HG02938 (cell line): ENCODE measurements around the gene COX20.
"Not testable (repeated sequence)": the region's sequence is repeated elsewhere in the genome, so short reads cannot be mapped to it uniquely, and the experiment has no call there.

Experiments
- ATAC-seq: cut with Tn5 transposase; IDR thresholded peaks from one replicate; pipeline ENCODE4 v1.9.1; 2021; ENCODE audit warnings: mild to moderate bottlenecking, moderate library complexity; ENCODE audit not compliant: unreplicated experiment

Gene COX20

DNA sequence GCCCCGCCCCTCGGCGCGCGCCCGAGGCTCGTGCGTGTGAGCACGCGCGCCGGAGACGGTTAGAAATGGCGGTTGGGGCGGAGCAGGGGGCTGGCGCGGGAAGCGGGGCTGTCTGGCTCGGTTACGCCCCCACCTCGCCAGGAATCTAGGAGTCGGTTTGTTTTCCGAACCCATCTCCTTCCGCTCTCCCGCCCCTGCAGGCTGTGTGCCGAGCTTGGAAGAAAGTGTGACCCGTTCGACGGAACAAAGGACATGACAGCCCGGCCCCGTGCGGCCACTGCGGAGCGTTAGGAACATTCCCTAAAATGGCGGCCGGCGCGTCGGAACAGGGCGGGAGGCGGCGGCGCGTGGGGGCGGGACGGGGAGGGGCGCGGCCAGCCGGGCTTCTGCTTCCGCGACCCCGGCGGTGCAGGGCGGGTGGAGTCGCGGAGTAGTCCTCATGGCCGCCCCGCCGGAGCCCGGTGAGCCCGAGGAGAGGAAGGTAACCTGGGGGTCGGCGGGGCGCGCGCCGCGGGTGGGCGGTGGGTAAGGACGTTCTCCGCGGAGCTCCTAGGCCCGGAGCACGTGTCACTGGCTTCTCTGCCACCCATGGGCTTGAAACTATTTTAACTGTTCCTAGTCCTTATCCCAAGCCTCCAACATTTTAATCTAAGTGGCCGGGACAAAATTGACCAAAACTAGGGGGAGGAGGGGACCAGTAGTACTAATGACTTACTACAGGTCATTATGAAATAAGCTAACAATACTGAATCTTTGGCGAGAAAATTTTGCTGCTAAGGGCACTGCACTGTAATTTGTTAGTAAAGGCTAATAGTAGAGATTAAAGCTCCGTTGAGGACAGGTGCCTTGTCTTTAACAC is at the start of gene COX20:
TSS of gene COX20 (plus strand) at position 383 of the 859 bp plus-strand sequence. CDS start at position 440, 57 bp downstream.
- peak; percentile 51 for ATAC-seq

GRCh38 chr1:244788493-244789275 is 46.8 kb upstream of the COX20 start:
- ATAC-seq = no peak

DNA sequence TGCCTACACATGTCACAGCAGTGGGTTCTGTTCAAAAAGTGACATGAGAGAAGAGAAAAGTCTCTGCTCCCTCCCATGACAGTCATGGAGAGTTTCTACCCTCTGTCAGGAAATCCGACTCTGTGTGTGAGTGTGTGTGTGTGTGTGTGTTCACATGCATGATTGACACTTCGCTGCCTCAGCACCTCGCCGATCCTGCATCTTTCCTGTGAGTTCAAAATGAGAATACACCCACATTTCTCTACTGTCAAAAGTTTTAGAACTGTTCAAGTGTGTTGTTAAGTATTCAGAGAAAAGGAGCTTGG is 46.2 kb upstream of the COX20 start:
- no peak for ATAC-seq

DNA sequence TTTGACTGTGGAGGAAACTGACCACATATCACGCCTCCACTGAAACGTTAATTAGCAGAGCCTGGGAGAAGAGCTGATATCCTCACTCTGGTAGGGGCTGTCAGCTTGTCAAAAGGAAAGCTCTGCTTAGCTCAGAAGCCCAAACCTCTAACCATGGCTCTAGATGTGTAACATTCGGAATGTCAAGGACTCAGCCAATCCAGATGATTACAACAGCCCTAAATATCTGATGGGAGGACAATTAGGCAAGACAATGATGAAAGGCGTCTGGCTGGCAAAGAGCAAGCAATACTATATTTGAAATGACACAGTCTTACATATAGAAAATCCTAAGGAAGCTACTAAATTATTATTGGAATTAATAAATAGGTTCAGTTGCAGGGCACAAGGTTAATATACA is 45.7 kb upstream of the COX20 start:
- no peak for ATAC-seq

GRCh38 chr1:244791061-244791460 is 44.4 kb upstream of the COX20 start:
- no peak for ATAC-seq

DNA sequence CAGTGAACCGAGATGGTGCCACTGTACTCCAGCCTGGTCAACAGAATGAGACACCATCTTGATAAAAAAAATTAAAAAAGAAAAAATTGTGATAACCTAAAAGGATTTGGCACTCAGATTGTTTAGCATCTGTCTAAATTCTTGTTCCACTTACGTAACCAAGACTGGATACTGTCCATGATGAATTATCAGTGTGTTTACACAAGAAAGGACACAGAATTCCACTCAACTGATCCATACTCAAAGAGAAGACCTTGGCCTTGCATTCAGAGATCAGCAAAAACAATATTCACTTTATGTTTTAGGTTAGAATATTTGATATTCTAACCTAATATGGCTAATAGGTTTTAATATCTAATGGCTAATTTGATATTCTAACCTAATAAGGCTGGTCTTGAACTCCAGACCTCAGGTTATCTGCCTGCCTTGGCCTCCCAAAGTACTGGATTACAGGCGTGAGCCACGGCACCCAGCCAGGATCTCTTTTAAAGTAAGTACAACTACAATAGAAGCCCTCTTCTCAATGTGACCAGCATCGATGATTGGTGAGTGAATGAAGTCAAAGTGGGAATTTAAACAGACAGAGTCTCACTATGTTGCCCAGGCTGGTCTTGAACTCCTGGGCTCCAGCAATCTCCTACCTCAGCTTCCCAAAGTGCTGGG is 43.1 kb upstream of the COX20 start:
- ATAC-seq = no peak

- no peak for ATAC-seq
These were observed 41.4 kb upstream of the COX20 start for GRCh38 chr1:244794071-244794470.

GRCh38 chr1:244794516-244794915 is 40.9 kb upstream of the COX20 start:
- ATAC-seq = not testable (repeated sequence)

GRCh38 chr1:244796719-244797406 is 38.6 kb upstream of the COX20 start:
- ATAC-seq = no peak

DNA sequence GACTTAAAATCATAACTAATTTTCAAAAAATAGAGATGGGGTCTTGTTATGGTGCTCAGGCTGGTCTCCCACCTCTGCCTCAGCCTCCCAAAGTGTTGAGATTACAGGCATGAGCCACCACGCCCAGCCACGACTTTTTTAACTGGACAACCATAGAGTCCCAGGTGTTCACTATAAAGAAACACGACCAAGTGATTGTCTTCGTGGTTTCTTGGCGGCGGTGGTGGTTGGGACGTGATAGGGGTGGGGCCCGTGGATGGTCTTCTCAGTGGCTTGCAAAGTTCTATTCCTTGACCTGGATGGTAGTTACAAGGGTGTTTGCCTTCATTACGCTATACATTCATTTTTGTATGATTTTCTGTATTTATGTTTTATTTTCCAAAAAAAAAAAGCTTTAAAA is 34.6 kb upstream of the COX20 start:
- no peak for ATAC-seq

DNA sequence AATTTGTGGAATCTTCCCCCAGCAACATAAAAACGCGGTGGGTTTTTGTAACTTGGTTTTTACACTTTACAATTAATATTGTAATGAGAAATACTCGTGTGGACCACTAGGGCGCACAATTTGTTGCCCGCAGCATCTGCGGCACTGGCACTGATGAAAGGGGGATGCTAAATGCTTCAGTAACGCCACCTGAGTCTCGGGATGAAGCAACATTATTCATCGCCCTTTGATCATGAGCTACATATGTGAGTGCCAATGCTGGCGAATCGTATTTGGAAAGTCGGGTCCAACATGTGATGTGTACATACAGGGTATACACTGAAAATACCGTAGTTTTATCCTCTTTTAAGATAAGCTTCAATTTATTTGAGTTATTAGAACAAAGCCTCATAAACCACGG is 34.2 kb upstream of the COX20 start:
- ATAC-seq = peak; percentile 78

GRCh38 chr1:244802041-244802440 is 33.4 kb upstream of the COX20 start:
- no peak for ATAC-seq

DNA sequence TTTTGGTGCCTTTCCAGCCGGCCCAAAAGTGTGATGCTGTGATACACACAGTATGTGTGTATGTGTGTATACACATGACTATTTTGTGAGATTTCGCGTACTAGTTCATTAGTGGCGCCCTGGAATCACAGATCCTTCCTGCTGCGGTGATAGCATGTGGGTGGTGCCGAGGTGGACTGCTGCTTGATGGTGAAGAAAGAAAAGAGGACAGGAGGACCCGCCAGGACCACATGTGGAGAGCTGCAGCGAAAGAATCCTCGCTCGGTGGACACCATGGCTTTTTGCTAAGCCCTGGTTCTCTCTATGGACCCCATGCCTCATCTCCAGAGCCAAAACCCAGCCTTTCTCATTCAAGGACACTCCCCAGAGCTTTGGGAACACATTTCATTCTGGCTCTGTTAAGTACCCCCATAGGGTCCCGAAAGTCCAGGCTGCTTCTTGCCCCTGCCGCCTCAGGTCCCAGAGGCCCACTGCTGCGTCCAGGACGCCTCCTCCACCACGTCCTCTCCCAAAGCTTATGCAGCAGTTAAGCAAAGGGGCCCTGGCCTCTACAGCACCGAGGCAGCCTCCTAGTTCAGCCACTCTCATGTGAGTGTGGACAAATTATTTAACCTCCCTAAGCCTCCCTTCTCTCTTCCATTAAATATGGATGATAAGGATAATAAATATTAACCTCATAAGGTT is 32.8 kb upstream of the COX20 start:
- no peak for ATAC-seq

GRCh38 chr1:244804841-244805240 is 30.6 kb upstream of the COX20 start:
- ATAC-seq = no peak

DNA sequence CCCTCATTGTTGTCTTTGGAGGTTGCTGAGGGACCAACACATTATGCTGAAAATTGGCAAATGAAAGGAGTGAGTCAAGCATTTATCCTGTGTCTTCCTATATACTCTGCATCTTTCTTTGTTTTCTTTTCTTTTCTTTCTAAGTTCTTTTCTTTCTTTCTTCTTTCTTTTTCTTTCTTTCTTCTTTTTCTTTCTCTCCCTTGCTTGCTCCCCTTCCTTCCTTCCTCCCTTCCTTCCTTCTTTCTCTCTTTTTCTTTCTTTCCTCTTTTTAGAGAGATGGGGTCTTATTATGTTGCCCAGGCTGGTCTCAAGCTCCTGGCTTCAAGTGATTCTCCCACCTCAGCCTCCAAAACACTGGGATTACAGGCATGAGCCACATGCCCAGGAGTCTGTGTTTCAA is 28.3 kb upstream of the COX20 start:
- no peak for ATAC-seq

DNA sequence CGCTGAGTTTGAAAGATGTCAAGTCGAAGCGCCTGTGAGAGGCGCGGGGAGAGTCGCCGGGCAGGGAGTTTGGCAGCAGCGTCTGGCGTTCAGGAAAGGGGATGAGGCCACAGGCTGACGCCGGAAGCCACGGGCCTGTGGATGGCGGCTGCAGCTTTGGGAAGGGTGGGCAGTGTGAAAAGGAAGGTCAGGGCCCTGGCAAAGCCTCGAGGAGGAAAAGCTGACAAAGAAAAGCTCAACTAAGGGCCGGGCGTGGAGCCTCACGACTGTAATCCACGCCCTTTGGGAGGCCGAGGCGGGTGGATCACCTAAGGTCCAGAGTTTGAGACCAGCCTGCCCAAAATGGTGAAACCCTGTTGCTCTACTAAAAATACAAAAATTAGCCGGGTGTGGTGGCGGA is 25.2 kb upstream of the COX20 start:
- ATAC-seq = no peak

GRCh38 chr1:244813327-244813726 is 22.1 kb upstream of the COX20 start:
- no peak for ATAC-seq

DNA sequence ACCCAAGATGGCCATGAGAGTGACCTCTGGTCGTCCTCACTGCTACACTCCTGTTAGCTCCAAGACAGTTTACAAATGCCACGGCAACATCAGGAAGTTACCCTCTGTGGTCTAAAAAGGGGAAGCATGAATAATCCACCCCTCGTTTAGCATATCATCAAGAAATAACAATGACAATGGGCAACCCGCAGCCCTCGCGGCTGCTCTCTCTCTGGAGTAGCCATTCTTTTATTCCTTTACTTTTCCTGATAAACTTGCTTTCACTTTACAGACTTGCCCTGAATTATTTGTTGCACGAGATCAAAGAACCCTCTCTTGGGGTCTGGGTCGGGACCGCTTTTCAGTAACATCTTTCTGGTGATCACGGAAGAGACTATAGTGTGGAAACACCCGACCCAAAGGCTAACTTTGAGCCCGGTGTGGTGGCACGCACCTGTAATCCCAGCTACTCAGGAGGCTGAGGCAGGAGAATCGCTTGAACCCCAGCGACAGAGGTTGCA is 19.8 kb upstream of the COX20 start:
- ATAC-seq = no peak

- no peak for ATAC-seq
These were observed 18.0 kb upstream of the COX20 start for GRCh38 chr1:244817415-244817894.

DNA sequence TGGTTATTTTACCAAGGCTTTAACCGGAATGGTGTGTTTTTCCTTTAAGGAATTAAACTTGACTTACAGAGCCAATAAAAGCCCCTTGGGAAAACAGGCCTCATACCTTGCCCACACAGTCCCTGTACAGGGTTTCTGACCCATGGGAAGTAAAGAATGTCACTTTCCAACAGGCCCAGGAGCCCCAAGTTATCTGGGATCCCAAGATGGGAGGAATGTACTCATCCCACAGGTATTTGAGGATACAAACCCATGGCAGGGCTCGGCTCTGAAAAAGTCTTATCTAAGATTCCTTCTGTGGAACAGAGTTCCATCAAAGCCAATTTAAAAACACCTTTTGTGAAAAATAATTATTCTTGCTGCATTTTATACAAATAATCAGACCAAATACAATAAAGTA is 15.3 kb upstream of the COX20 start:
- no peak for ATAC-seq
